HK-2 (cell line): ENCODE measurements around the gene TMEM245.

ENCODE experiments used
- DNase-seq: peaks from one replicate; pipeline ENCODE4 v3.0.0-alpha.2; 2018; ENCODE audit not compliant: unreplicated experiment

TMEM245 gene

GRCh38 chr9:109101810-109102209 lies 17.9 kb downstream of the TMEM245 start:
- no peak for DNase-seq

GRCh38 chr9:109101202-109101595 lies 18.5 kb downstream of the TMEM245 start:
- no peak for DNase-seq

- DNase-seq = no peak
Measured at GRCh38 chr9:109100543-109101201, 19.1 kb downstream of the TMEM245 start.

GRCh38 chr9:109098960-109099308 lies 20.8 kb downstream of the TMEM245 start:
- no peak for DNase-seq

GRCh38 chr9:109098171-109098959 lies 21.4 kb downstream of the TMEM245 start:
- peak; percentile 15 for DNase-seq

GRCh38 chr9:109097146-109097545 lies 22.6 kb downstream of the TMEM245 start:
- DNase-seq = no peak

GRCh38 chr9:109095321-109095720 lies 24.4 kb downstream of the TMEM245 start:
- no peak for DNase-seq

- no peak for DNase-seq
Measured at GRCh38 chr9:109094268-109094667, 25.5 kb downstream of the TMEM245 start.

- DNase-seq = no peak
Measured at GRCh38 chr9:109092587-109092986, 27.2 kb downstream of the TMEM245 start.

GRCh38 chr9:109092051-109092580 lies 27.6 kb downstream of the TMEM245 start:
- DNase-seq = no peak

- no peak for DNase-seq
Measured at GRCh38 chr9:109088221-109088620, 31.5 kb downstream of the TMEM245 start.

- DNase-seq = no peak
Measured at GRCh38 chr9:109087795-109088194, 32.0 kb downstream of the TMEM245 start.

GRCh38 chr9:109086221-109086620 lies 33.5 kb downstream of the TMEM245 start:
- DNase-seq = no peak

- DNase-seq = no peak
Measured at GRCh38 chr9:109085510-109085909, 34.2 kb downstream of the TMEM245 start.

GRCh38 chr9:109083813-109084405 lies 35.8 kb downstream of the TMEM245 start:
- DNase-seq = no peak

- DNase-seq = no peak
Measured at GRCh38 chr9:109083141-109083540, 36.6 kb downstream of the TMEM245 start.

GRCh38 chr9:109082091-109082620 lies 37.6 kb downstream of the TMEM245 start:
- no peak for DNase-seq

- DNase-seq = no peak
Measured at GRCh38 chr9:109074236-109074889, 45.4 kb downstream of the TMEM245 start.

- no peak for DNase-seq
Measured at GRCh38 chr9:109072821-109073435, 46.8 kb downstream of the TMEM245 start.

- DNase-seq = no peak
Measured at GRCh38 chr9:109072133-109072692, 47.5 kb downstream of the TMEM245 start.

- DNase-seq = no peak
Measured at GRCh38 chr9:109068764-109069163, 51.0 kb downstream of the TMEM245 start.
